ENCODE measurements around the gene OTOP3. TPM values are rescaled to one million over a fixed set of nuclear protein-coding genes. Genes with fewer than 3 reads are reported as not detected.

OTOP3 gene
- polyA plus RNA-seq, 1 experiment, result not detected

- Histone ChIP-seq H3K9me3 (ENCODE audit: control insufficient read depth, insufficient read depth, low read length) (no peaks in the 10 kb centered on the region; the same call in 1 of the 2 replicates), H3K4me3 (ENCODE audit: low read depth, low read length) (no peak overlapping the region), H3K27ac (ENCODE audit: low read depth, low read length) (no peak overlapping the region), H3K27me3 (ENCODE audit: control insufficient read depth, insufficient read depth, low read length) (peaks cover 71% of the 10 kb centered on the region)
- TF ChIP-seq CTCF (IDR thresholded peaks at IDR 0.05; ENCODE audit: low read depth, low read length), result no peak
- no peak for DNase-seq (ENCODE audit: low read depth, low spot score)
- ChIA-PET POLR2A (no interaction called here), CTCF (interaction anchor here (1.6 kb wide), 1 partner anchor 130 kb away, joined by 5 read pairs; no protein-coding TSS in a partner anchor)
Measured at GRCh38 chr17:74921026-74921681, 14.5 kb upstream of the OTOP3 start.

GRCh38 chr17:74921769-74922168, 13.9 kb upstream of the OTOP3 start:
- CTCF ChIA-PET, result no interaction called here

GRCh38 chr17:74922172-74922571, 13.5 kb upstream of the OTOP3 start:
- Histone ChIP-seq H3K27ac (ENCODE audit: low read depth, low read length) (no peak overlapping the region), H3K4me3 (ENCODE audit: low read depth, low read length) (no peak overlapping the region), H3K9me3 (ENCODE audit: control insufficient read depth, insufficient read depth, low read length) (no peaks in the 10 kb centered on the region; the same call in 1 of the 2 replicates), H3K27me3 (ENCODE audit: control insufficient read depth, insufficient read depth, low read length) (peaks cover 75% of the 10 kb centered on the region)
- TF ChIP-seq CTCF (IDR thresholded peaks at IDR 0.05; ENCODE audit: low read depth, low read length), result no peak
- DNase-seq (ENCODE audit: low read depth, low spot score), result no peak
- CTCF ChIA-PET, result interaction anchor here (2.8 to 3.9 kb wide), 2 partner anchors 35 to 39 kb away, joined by 28 to 40 read pairs; no protein-coding TSS in a partner anchor
- POLR2A ChIA-PET, result no interaction called here

More at GRCh38 chr17:74921769-74922168, 13.9 kb upstream of the OTOP3 start:
- Histone ChIP-seq H3K4me3 (ENCODE audit: low read depth, low read length) (no peak overlapping the region), H3K9me3 (ENCODE audit: control insufficient read depth, insufficient read depth, low read length) (no peaks in the 10 kb centered on the region; the same call in 1 of the 2 replicates), H3K27ac (ENCODE audit: low read depth, low read length) (no peak overlapping the region), H3K27me3 (ENCODE audit: control insufficient read depth, insufficient read depth, low read length) (peaks cover 73% of the 10 kb centered on the region)
- no peak for DNase-seq (ENCODE audit: low read depth, low spot score)
- POLR2A ChIA-PET, result no interaction called here
- TF ChIP-seq CTCF (IDR thresholded peaks at IDR 0.05; ENCODE audit: low read depth, low read length), result no peak

GRCh38 chr17:74922694-74923537, 12.8 kb upstream of the OTOP3 start, which contains the start of gene USH1G:
TSS of gene USH1G (minus strand) at chr17:74923255. CDS start at chr17:74923073, 182 bp downstream.
- DNase-seq (ENCODE audit: low read depth, low spot score), result no peak
- CTCF ChIA-PET, result interaction anchor here (0.6 to 3.9 kb wide), 5 partner anchors 10 to 132 kb away, joined by 3 to 40 read pairs (median 3); no protein-coding TSS in a partner anchor
- no peaks in the 10 kb centered on the region; the same call in 1 of the 2 replicates for H3K9me3 ChIP-seq (ENCODE audit: control insufficient read depth, insufficient read depth, low read length)
- POLR2A ChIA-PET, result no interaction called here
- H3K27me3 ChIP-seq (ENCODE audit: control insufficient read depth, insufficient read depth, low read length), result peaks cover 69% of the 10 kb centered on the region
- no peak for TF ChIP-seq CTCF (IDR thresholded peaks at IDR 0.05; ENCODE audit: low read depth, low read length)
- peak within 1 kb of the TSS; percentile 36; the same call in 1 of the 2 replicates for H3K4me3 ChIP-seq (ENCODE audit: low read depth, low read length)
- H3K27ac ChIP-seq (ENCODE audit: low read depth, low read length), result no peak within 1 kb of the TSS
